ENCODE results near the gene DLG5.

DLG5 gene

DNA sequence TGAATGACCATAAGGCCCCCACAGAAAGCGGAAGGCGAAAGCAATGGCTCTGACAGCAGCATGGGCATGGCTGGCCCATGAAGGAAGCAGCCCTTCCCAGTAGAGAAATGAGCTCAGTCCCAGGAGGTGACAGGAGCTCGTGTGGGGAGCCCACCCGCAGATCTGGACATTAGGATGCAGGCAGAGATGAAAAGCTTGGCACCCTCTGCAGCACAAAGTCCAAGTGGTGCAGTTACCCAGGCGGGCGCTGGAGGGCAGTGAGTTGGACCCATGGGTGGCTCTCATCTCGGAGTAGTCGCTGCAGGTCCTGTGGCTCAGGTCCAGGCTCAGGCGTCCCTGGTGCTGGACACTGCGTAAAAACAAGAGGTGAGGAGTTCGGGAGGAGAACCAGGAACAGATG lies 109.0 kb downstream of the DLG5 start:
- H3K9ac ChIP-seq (ENCODE audit: low read depth, low read length), result no peak overlapping the region
- peaks cover 42% of the 10 kb centered on the region for H3K36me3 ChIP-seq (ENCODE audit: control insufficient read depth, insufficient read depth, low read length)
- H3K27me3 ChIP-seq (ENCODE audit: control insufficient read depth, insufficient read depth, low read length), result no peaks in the 10 kb centered on the region

DNA sequence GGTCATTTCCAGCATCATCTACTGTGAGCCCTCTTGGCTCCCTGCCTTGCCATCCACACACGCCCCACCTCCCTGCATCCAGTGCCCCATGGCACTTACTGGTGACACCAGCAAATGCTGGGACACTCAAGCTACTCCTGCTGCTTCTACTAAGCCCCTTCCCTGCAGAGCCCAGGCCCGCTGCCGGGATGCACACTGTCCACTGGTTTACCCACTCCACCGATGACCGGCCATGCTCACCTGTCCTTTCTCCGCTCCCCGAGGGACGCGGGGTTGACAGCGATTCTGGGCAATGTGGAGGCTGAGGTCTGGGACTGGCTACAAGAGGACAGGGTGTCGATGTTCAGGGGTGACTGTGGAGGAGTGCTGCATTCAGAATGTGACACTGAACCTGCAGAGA lies 110.2 kb downstream of the DLG5 start:
- Histone ChIP-seq H3K36me3 (ENCODE audit: control insufficient read depth, insufficient read depth, low read length) (peaks cover 54% of the 10 kb centered on the region), H3K9ac (ENCODE audit: low read depth, low read length) (no peak overlapping the region), H3K9me3 (ENCODE audit: control insufficient read depth, insufficient read depth, low read length) (no peaks in the 10 kb centered on the region), H3K4me1 (ENCODE audit: control insufficient read depth, insufficient read depth, low read length) (no peaks in the 10 kb centered on the region), H3K27me3 (ENCODE audit: control insufficient read depth, insufficient read depth, low read length) (no peaks in the 10 kb centered on the region), H3K4me3 (ENCODE audit: low read depth, low read length) (no peak overlapping the region)

More for the DNA sequence above, 109.0 kb downstream of the DLG5 start:
- Histone ChIP-seq H3K4me3 (ENCODE audit: low read depth, low read length) (no peak overlapping the region), H3K4me1 (ENCODE audit: control insufficient read depth, insufficient read depth, low read length) (no peaks in the 10 kb centered on the region), H3K9me3 (ENCODE audit: control insufficient read depth, insufficient read depth, low read length) (no peaks in the 10 kb centered on the region)

DNA sequence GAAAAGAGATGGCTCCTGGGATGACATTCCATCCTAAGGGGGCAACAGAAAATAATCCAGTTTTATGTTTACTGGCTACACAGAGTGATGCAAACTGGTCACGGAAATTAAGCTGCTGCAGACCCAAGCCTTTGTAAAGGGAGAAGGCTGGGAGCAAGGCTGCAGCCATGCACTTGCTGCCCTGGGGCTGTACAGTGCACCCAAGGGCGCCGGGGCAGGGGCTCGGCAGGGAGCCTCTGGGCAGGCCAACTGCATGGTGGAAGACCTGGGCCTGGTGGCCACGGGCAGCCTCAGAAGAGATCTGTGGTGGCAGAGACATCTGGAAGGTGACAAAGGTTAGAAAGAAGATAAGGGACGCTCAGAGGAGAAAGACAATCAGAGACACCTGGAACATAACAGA lies 113.8 kb downstream of the DLG5 start:
- Histone ChIP-seq H3K4me1 (ENCODE audit: control insufficient read depth, insufficient read depth, low read length) (no peaks in the 10 kb centered on the region), H3K27me3 (ENCODE audit: control insufficient read depth, insufficient read depth, low read length) (no peaks in the 10 kb centered on the region), H3K36me3 (ENCODE audit: control insufficient read depth, insufficient read depth, low read length) (peaks cover 69% of the 10 kb centered on the region), H3K9me3 (ENCODE audit: control insufficient read depth, insufficient read depth, low read length) (no peaks in the 10 kb centered on the region), H3K4me3 (ENCODE audit: low read depth, low read length) (no peak overlapping the region), H3K9ac (ENCODE audit: low read depth, low read length) (no peak overlapping the region)

DNA sequence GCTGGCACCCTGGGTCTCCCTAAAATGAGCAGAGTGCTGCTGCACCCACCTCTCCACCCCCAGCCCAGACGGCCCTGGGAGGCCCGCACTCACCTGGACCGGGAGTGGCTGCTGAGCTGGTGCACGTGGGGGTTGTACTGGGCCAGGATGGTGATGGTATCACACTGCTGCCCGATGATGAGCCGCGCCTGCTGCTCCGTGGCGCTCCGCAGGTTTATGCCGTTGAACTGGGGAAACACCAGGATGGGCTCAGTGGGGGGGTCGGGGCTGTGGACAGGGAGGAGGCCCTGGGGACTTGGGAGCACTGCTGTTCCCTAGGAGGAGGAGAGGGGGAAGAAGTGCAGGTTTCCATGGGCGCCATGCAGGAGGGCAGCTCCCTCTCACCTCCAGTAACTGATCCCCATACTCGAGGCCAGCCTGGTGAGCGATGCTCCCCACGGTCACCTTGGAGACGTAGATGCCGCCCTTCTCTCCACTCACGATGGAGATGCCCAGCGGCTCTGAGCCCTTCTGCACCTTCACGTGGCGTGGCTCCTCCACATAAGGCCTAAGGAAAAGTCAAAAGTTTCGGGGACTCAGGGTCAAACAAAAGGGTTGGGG lies 114.6 kb downstream of the DLG5 start:
- H3K36me3 ChIP-seq (ENCODE audit: control insufficient read depth, insufficient read depth, low read length), result peaks cover 65% of the 10 kb centered on the region
- H3K4me3 ChIP-seq (ENCODE audit: low read depth, low read length), result no peak overlapping the region
- no peak overlapping the region for H3K9ac ChIP-seq (ENCODE audit: low read depth, low read length)
- H3K4me1 ChIP-seq (ENCODE audit: control insufficient read depth, insufficient read depth, low read length), result no peaks in the 10 kb centered on the region
- H3K9me3 ChIP-seq (ENCODE audit: control insufficient read depth, insufficient read depth, low read length), result no peaks in the 10 kb centered on the region
- no peaks in the 10 kb centered on the region for H3K27me3 ChIP-seq (ENCODE audit: control insufficient read depth, insufficient read depth, low read length)

DNA sequence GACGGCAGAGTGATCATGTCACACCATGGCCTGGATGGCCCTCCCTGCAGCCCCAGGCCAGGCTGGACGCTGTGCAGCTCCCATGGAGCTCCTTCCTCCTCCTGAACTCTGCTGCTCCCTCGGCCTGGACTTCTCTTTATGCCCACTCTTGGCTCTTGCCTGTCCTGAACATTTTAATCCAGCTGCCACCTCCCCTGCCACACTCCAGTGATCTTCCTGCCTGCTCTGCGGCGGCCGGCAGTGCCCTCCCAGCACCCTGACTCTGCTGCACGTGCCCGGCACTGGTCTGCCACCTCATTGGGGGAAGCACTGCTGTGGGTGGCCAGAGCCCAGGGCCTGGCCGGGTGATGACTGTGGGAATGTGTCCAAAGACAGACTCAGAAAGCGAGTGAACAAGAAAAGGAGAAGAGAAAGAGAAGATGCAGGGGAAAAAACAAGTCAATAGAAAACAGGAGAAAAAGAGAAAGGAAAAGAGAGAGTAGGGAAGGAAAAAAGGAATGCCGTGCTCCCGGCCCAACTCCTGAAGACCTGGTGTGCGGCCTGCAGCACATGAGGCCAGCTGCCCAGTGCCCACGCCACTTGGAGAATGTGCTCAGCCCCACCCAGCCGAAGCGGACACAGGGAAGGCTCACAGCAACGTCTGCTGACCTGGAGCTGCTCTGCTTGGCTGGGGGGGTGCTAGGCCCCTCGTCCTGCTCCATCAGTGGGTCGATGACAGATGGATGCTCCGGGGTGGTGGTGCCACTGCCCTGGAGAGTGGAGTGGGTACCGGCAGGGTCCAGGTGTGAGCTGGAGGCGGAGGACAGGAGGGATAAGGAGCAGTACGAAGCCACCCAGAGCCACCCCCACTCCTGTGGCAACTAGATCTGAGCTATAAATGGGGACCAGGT lies 115.9 kb downstream of the DLG5 start:
- Histone ChIP-seq H3K4me1 (ENCODE audit: control insufficient read depth, insufficient read depth, low read length) (no peaks in the 10 kb centered on the region), H3K36me3 (ENCODE audit: control insufficient read depth, insufficient read depth, low read length) (peaks cover 63% of the 10 kb centered on the region), H3K9me3 (ENCODE audit: control insufficient read depth, insufficient read depth, low read length) (no peaks in the 10 kb centered on the region), H3K4me3 (ENCODE audit: low read depth, low read length) (no peak overlapping the region), H3K27me3 (ENCODE audit: control insufficient read depth, insufficient read depth, low read length) (no peaks in the 10 kb centered on the region), H3K9ac (ENCODE audit: low read depth, low read length) (no peak overlapping the region)

DNA sequence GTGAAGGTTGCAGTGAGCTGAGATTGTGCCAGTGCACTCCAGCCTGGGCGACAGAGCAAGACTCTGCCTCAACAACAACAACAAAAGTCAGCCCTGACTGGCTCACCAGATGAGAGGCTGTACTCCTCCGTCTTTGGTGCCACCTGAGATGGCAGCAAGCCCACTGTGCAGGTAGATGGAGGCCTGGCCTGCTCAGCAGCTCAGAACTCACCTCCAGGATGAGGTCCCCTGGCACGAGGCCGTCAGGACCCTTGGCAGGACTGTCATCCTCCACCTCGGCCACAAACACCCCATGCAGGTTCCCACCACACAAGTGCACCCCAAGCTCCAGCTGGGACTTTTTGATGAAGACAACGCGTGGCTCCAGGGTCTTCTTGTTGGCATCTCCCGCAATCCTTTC lies 117.2 kb downstream of the DLG5 start:
- H3K4me1 ChIP-seq (ENCODE audit: control insufficient read depth, insufficient read depth, low read length), result no peaks in the 10 kb centered on the region
- H3K36me3 ChIP-seq (ENCODE audit: control insufficient read depth, insufficient read depth, low read length), result peaks cover 70% of the 10 kb centered on the region
- H3K4me3 ChIP-seq (ENCODE audit: low read depth, low read length), result no peak overlapping the region
- H3K27me3 ChIP-seq (ENCODE audit: control insufficient read depth, insufficient read depth, low read length), result no peaks in the 10 kb centered on the region
- H3K9me3 ChIP-seq (ENCODE audit: control insufficient read depth, insufficient read depth, low read length), result no peaks in the 10 kb centered on the region
- no peak overlapping the region for H3K9ac ChIP-seq (ENCODE audit: low read depth, low read length)

DNA sequence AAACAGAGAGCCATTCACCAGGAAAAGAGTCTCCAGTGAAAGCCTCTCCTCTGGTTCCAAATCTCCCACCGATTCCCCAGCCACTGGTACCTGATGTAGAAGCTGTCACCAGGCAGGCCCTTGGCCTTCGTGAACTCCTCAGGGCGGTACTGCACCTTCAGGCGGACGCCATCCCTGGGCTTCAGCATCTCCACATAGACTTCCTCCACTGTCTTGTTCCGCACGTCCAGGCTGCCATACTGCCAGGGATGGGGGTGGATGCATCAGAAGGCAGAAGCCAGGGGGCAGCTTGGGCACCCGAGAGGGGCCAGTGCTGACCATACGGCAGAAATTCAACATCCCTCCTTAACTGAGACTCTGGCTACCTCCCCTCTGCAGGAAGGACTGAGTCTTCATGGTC lies 118.8 kb downstream of the DLG5 start:
- Histone ChIP-seq H3K4me1 (ENCODE audit: control insufficient read depth, insufficient read depth, low read length) (peaks cover 4% of the 10 kb centered on the region), H3K27me3 (ENCODE audit: control insufficient read depth, insufficient read depth, low read length) (no peaks in the 10 kb centered on the region), H3K4me3 (ENCODE audit: low read depth, low read length) (no peak overlapping the region), H3K9me3 (ENCODE audit: control insufficient read depth, insufficient read depth, low read length) (no peaks in the 10 kb centered on the region), H3K36me3 (ENCODE audit: control insufficient read depth, insufficient read depth, low read length) (peaks cover 70% of the 10 kb centered on the region), H3K9ac (ENCODE audit: low read depth, low read length) (no peak overlapping the region)

DNA sequence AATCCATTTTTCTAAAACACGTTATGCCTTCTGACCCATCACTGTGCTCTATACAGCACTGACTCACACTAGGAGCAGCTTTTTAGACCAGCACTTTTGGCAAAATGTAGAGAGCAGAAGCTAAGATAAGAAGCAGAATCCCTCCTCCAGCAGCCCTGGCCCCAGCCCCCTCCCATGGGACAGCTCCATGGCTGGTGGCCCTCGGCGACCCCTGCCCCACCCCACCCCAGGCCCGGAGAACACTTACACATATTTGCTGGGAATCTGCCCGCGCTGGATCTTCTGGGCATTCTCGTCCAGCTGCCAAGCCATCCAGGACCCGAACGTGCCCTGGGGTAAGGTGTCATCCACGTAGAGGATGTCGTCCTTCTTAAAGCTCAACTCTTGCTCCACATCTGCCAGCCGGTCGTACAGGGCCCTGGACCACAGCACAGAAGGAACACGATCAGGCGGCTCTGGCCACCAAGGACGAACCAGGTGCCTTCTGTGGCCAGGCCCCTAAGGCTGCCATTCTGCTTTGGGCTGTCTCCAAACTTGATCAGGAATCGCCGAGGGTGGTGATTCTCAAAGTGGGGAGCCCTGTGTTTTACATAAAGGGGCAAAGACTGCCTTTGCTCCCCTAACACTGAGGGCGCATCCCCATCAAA lies 119.9 kb downstream of the DLG5 start:
- Histone ChIP-seq H3K36me3 (ENCODE audit: control insufficient read depth, insufficient read depth, low read length) (peaks cover 59% of the 10 kb centered on the region), H3K9ac (ENCODE audit: low read depth, low read length) (no peak overlapping the region)

DNA sequence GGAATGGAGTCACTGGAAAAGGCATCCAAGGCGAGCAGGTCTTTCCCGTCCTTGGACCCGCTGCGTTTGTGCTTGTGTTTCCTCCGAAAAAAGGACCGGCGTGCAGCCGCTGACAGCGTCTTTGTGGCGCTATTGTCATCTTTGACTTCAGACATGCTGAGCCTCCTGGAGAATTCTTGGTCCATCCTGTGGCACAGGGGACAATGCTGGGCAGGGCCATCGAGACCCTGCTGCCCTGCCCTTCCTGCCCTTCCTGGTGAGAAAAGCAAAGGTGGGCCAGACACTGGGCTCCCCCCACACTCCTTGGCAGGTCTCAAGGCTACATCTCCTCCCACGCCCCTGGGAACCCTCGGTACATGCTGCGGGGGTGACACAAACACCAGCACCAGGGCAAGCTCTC lies 120.9 kb downstream of the DLG5 start:
- H3K27me3 ChIP-seq (ENCODE audit: control insufficient read depth, insufficient read depth, low read length), result no peaks in the 10 kb centered on the region
- H3K4me1 ChIP-seq (ENCODE audit: control insufficient read depth, insufficient read depth, low read length), result peaks cover 18% of the 10 kb centered on the region
- peaks cover 50% of the 10 kb centered on the region for H3K36me3 ChIP-seq (ENCODE audit: control insufficient read depth, insufficient read depth, low read length)
- H3K4me3 ChIP-seq (ENCODE audit: low read depth, low read length), result no peak overlapping the region
- no peaks in the 10 kb centered on the region for H3K9me3 ChIP-seq (ENCODE audit: control insufficient read depth, insufficient read depth, low read length)
- no peak overlapping the region for H3K9ac ChIP-seq (ENCODE audit: low read depth, low read length)

More for the DNA sequence above, 119.9 kb downstream of the DLG5 start:
- no peaks in the 10 kb centered on the region for H3K9me3 ChIP-seq (ENCODE audit: control insufficient read depth, insufficient read depth, low read length)
- peaks cover 12% of the 10 kb centered on the region for H3K4me1 ChIP-seq (ENCODE audit: control insufficient read depth, insufficient read depth, low read length)
- H3K27me3 ChIP-seq (ENCODE audit: control insufficient read depth, insufficient read depth, low read length), result no peaks in the 10 kb centered on the region
- no peak overlapping the region for H3K4me3 ChIP-seq (ENCODE audit: low read depth, low read length)

DNA sequence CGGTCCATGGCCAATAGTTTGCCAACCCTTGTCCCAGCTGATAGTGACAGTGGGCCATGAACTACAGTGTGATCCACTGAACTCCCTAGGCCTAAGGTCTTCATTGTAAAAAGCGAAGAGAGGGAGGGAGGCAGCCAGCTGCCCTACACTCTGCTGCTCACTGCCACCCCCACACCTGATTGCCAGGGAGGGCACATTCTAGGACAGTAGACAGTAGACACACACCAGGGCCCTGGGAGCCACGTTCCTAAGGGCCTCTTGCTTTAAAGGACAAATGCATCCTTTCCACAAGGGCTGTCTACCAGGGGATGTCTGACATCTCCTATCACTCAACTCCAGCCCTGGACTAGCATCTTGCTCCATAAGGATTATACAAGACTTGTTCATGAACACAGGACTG lies 122.2 kb downstream of the DLG5 start:
- H3K36me3 ChIP-seq (ENCODE audit: control insufficient read depth, insufficient read depth, low read length), result peaks cover 44% of the 10 kb centered on the region
- no peaks in the 10 kb centered on the region for H3K27me3 ChIP-seq (ENCODE audit: control insufficient read depth, insufficient read depth, low read length)
- H3K9me3 ChIP-seq (ENCODE audit: control insufficient read depth, insufficient read depth, low read length), result no peaks in the 10 kb centered on the region

DNA sequence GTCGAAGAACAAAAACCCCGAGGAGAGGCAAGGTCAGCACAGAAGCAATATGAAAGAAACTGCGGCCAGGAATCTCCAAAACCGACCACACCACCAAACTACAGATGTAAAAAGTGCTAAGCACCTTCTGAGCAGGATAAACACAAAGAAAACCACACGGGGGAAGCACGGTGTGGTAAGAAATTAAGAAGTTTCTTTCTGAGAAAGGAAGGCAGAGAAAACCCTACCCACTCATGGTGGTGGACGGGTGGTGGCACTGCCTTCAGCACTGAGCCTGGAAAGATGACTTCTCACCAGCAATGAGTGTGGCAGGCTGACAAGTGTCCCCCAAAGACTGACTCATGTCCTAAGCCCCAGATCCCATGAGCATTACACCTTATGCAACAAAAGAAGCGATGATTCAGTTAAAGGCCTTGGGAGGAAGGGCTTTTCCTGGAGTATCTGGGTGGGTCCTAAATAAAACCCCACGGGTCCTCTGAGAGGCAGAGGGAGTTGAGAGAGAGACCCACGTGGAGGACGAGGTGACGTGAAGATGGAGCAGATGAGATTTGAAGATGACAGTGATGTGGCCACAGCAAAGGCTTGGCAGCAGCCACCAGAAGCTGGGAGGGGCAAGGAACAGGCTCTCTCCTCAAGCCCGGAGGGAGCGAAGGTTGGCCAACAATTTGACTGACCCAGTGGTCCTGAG lies 124.9 kb downstream of the DLG5 start:
- H3K4me1 ChIP-seq (ENCODE audit: control insufficient read depth, insufficient read depth, low read length), result peaks cover 18% of the 10 kb centered on the region
- H3K9me3 ChIP-seq (ENCODE audit: control insufficient read depth, insufficient read depth, low read length), result no peaks in the 10 kb centered on the region
- no peaks in the 10 kb centered on the region for H3K27me3 ChIP-seq (ENCODE audit: control insufficient read depth, insufficient read depth, low read length)
- no peak overlapping the region for H3K4me3 ChIP-seq (ENCODE audit: low read depth, low read length)
- H3K9ac ChIP-seq (ENCODE audit: low read depth, low read length), result no peak overlapping the region
- H3K36me3 ChIP-seq (ENCODE audit: control insufficient read depth, insufficient read depth, low read length), result peaks cover 37% of the 10 kb centered on the region

More for the DNA sequence above, 122.2 kb downstream of the DLG5 start:
- H3K9ac ChIP-seq (ENCODE audit: low read depth, low read length), result no peak overlapping the region
- peaks cover 18% of the 10 kb centered on the region for H3K4me1 ChIP-seq (ENCODE audit: control insufficient read depth, insufficient read depth, low read length)
- H3K4me3 ChIP-seq (ENCODE audit: low read depth, low read length), result no peak overlapping the region
